ENCODE measurements around the gene JMJD8. TPM values are rescaled to one million over a fixed set of nuclear protein-coding genes. Genes with fewer than 3 reads are reported as not detected.

Gene JMJD8
- total and polyA plus RNA-seq, 9 of the 15 experiments (the other 6 are each of a cell fraction or from before 2014, with no cell fraction given) = 1.2 to 50.6 (median 29.3) TPM

- TF ChIP-seq ZHX1 (conservative IDR thresholded peaks at IDR 0.05; ENCODE audit: low read length) (no peak), ZNF347 (CRISPR knock-in tag; IDR thresholded peaks at IDR 0.05; ENCODE audit: low read depth) (no peak), ESRRB (CRISPR knock-in tag; IDR thresholded peaks at IDR 0.05; ENCODE audit: borderline replicate concordance) (no peak), TEAD2 (tag; IDR thresholded peaks at IDR 0.05) (no peak), ZBTB17 (CRISPR knock-in tag; IDR thresholded peaks at IDR 0.05) (peak; percentile 81), REST (IDR thresholded peaks at IDR 0.05; ENCODE audit: borderline replicate concordance) (peak; percentile 35; the same call in 1 of the 2 replicates), REST (CRISPR knock-in tag; IDR thresholded peaks at IDR 0.05; ENCODE audit: low read depth) (peak; percentile 82), EGR1 (conservative IDR thresholded peaks at IDR 0.05) (0 out of 2 replicates have a peak, but pooled peaks have one; percentile 23), MLX (CRISPR knock-in tag; conservative IDR thresholded peaks at IDR 0.05) (0 out of 4 replicates have a peak, but pooled peaks have one; percentile 50 to 57), ILF3 (IDR thresholded peaks at IDR 0.05; ENCODE audit: borderline replicate concordance) (no peak; the same call in 1 of the 2 replicates), CBX2 (IDR thresholded peaks at IDR 0.05; ENCODE audit: insufficient read depth, low read length, poor library complexity, severe bottlenecking) (no peak), FOXP1 (CRISPR knock-in tag; IDR thresholded peaks at IDR 0.05) (peak; percentile 41; the same call in 1 of the 2 replicates), ZC3H4 (CRISPR knock-in tag; IDR thresholded peaks at IDR 0.05; ENCODE audit: borderline replicate concordance) (0 out of 2 replicates have a peak, but pooled peaks have one; percentile 59), KDM2B (CRISPR knock-in tag; IDR thresholded peaks at IDR 0.05) (0 out of 2 replicates have a peak, but pooled peaks have one; percentile 65), ZNF232 (CRISPR knock-in tag; IDR thresholded peaks at IDR 0.05) (no peak)
Measured at GRCh38 chr16:720990-721764, 37.0 kb upstream of the JMJD8 start, which contains the start of gene ANTKMT (continued).

Data from K562 (cell line).